DND-41 (cell line): ENCODE measurements around the gene SLC27A4.

ENCODE experiments used
- EZH2 ChIP-seq: IDR thresholded peaks from 3 replicates; pipeline ENCODE4 v1.6.1; 2012; ENCODE audit warnings: borderline replicate concordance, low read depth, mild to moderate bottlenecking, moderate library complexity, low read length, inconsistent platforms; ENCODE audit not compliant: severe bottlenecking
- TF ChIP-seq, protein P1 (sequence below): IDR thresholded peaks from 2 replicates; pipeline ENCODE4 v1.5.1; 2012; ENCODE audit warnings: borderline replicate concordance, low read length, moderate library complexity, mild to moderate bottlenecking; ENCODE audit not compliant: poor library complexity, severe bottlenecking; ENCODE audit errors: extremely low read depth

DNA sequence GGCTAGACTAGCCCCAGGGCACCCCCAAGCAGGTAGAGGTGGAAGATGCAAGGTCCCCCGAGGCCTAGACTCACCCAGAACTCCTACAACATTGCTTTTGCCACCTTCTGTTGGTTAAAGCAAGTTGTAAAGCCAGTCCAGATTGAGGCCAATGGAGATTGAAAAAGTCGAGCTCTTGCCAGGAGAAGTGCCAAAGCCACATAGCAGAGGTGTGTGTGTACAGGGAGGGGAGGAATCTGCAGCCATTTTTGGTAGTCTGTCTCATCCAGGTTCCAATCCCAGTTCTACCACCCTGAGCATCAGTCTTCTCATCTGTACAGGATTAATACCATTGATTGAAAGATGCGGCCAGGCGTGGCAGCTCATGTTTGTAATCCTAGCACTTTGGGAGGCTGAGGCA is 18.5 kb downstream of the SLC27A4 start:
- TF ChIP-seq, protein P1, sequence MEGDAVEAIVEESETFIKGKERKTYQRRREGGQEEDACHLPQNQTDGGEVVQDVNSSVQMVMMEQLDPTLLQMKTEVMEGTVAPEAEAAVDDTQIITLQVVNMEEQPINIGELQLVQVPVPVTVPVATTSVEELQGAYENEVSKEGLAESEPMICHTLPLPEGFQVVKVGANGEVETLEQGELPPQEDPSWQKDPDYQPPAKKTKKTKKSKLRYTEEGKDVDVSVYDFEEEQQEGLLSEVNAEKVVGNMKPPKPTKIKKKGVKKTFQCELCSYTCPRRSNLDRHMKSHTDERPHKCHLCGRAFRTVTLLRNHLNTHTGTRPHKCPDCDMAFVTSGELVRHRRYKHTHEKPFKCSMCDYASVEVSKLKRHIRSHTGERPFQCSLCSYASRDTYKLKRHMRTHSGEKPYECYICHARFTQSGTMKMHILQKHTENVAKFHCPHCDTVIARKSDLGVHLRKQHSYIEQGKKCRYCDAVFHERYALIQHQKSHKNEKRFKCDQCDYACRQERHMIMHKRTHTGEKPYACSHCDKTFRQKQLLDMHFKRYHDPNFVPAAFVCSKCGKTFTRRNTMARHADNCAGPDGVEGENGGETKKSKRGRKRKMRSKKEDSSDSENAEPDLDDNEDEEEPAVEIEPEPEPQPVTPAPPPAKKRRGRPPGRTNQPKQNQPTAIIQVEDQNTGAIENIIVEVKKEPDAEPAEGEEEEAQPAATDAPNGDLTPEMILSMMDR: no peak
- no peak for TF ChIP-seq EZH2
